Rectal smooth muscle tissue (tissue), 1 donor: ENCODE data around the gene PDE8A.
"Not testable (repeated sequence)": the region's sequence is repeated elsewhere in the genome, so short reads cannot be mapped to it uniquely, and the experiment has no call there.

Experiments
- H3K27ac ChIP-seq: one replicate; pipeline ENCODE4 v1.7.0; 2013; ENCODE audit warnings: low read depth, low read length, inconsistent platforms
- H3K27me3 ChIP-seq: one replicate; pipeline ENCODE4 v1.7.0; 2013; ENCODE audit warnings: low read length; ENCODE audit not compliant: control insufficient read depth, insufficient read depth
- H3K36me3 ChIP-seq: one replicate; pipeline ENCODE4 v1.7.0; 2013; ENCODE audit warnings: low read length; ENCODE audit not compliant: control insufficient read depth, insufficient read depth
- H3K4me1 ChIP-seq: one replicate; pipeline ENCODE4 v1.7.0; 2013; ENCODE audit warnings: low read length; ENCODE audit not compliant: control insufficient read depth, insufficient read depth
- H3K4me3 ChIP-seq: one replicate; pipeline ENCODE4 v1.7.0; 2013; ENCODE audit warnings: low read length
- H3K9ac ChIP-seq: one replicate; pipeline ENCODE4 v1.7.0; 2013; ENCODE audit warnings: low read length

The PDE8A gene

GRCh38 chr15:85173630-85174029 lies 192.0 kb downstream of the PDE8A start:
- H3K4me3 ChIP-seq, H3K9ac ChIP-seq, H3K4me1 ChIP-seq, H3K27me3 ChIP-seq, H3K36me3 ChIP-seq, H3K27ac ChIP-seq: not testable (repeated sequence)

GRCh38 chr15:85174521-85174920 lies 192.9 kb downstream of the PDE8A start:
- H3K36me3 ChIP-seq, result no peaks in the 10 kb centered on the region
- no peak overlapping the region for H3K27ac ChIP-seq
- no peaks in the 10 kb centered on the region for H3K4me1 ChIP-seq
- no peak overlapping the region for H3K9ac ChIP-seq
- H3K4me3 ChIP-seq, result no peak overlapping the region
- no peaks in the 10 kb centered on the region for H3K27me3 ChIP-seq

- H3K9ac ChIP-seq, H3K36me3 ChIP-seq, H3K4me3 ChIP-seq, H3K4me1 ChIP-seq, H3K27me3 ChIP-seq: not testable (repeated sequence)
- peak overlapping the region; percentile 14 for H3K27ac ChIP-seq
Measured at GRCh38 chr15:85177042-85177515, 195.4 kb downstream of the PDE8A start.

- no peaks in the 10 kb centered on the region for H3K27me3 ChIP-seq
- H3K4me1 ChIP-seq, result no peaks in the 10 kb centered on the region
- H3K4me3 ChIP-seq, result no peak overlapping the region
- no peak overlapping the region for H3K9ac ChIP-seq
- H3K36me3 ChIP-seq, result no peaks in the 10 kb centered on the region
- no peak overlapping the region for H3K27ac ChIP-seq
Measured at GRCh38 chr15:85178308-85178707, 196.7 kb downstream of the PDE8A start.

GRCh38 chr15:85179700-85180099 lies 198.0 kb downstream of the PDE8A start:
- H3K9ac ChIP-seq, result no peak overlapping the region
- H3K4me3 ChIP-seq, result no peak overlapping the region
- no peaks in the 10 kb centered on the region for H3K36me3 ChIP-seq
- no peaks in the 10 kb centered on the region for H3K27me3 ChIP-seq
- no peak overlapping the region for H3K27ac ChIP-seq
- no peaks in the 10 kb centered on the region for H3K4me1 ChIP-seq

GRCh38 chr15:85185350-85185749 lies 203.7 kb downstream of the PDE8A start:
- H3K27me3 ChIP-seq, H3K27ac ChIP-seq, H3K9ac ChIP-seq, H3K4me3 ChIP-seq, H3K4me1 ChIP-seq, H3K36me3 ChIP-seq: not testable (repeated sequence)

GRCh38 chr15:85188171-85188577 lies 206.5 kb downstream of the PDE8A start:
- not testable (repeated sequence) for H3K27ac ChIP-seq, H3K4me1 ChIP-seq, H3K36me3 ChIP-seq, H3K4me3 ChIP-seq, H3K9ac ChIP-seq, H3K27me3 ChIP-seq
